SKM-1 (cell line): ENCODE data around the gene KLK6.

Experiments
- DNase-seq: peaks from one replicate; lab custom pipeline; 2025; ENCODE audit not compliant: unreplicated experiment; lab: John Stamatoyannopoulos, UW

KLK6 gene

DNA sequence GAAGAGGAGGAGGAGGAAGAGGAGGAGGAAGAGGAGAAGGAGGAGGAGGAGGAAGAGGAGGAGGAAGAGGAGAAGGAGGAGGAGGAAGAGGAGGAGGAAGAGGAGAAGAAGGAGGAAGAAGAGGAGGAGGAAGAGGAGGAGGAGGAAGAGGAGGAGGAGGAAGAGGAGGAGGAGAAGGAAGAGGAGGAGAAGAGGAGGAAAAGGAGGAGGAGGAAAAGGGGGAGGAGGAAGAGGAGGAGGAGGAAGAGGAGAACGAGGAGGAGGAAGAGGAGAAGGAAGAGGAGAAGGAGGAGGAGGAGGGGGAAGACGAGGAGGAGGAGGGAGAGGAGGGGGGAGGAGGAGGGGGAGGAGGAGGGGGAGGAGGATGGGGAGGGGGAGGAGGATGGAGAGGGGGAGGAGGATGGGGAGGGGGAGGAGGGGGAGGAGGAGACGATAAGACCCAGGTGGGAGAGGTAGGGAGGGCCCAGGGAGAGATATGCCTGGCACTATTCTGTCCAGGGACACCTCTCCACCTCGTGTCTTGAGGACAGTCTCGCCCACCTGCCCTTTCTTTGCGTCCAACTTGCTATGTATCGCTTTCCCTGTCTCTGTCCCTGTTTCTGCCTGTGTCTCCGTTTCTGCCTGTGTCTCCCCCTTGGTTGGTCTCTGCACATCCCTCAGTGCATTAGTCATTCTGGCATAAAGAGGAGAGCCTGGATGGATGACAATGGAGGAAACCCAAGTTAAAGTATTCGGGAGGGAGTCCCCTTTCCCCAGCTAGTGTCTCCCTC lies 9.5 kb downstream of the KLK6 start:
- DNase-seq: no peak

DNA sequence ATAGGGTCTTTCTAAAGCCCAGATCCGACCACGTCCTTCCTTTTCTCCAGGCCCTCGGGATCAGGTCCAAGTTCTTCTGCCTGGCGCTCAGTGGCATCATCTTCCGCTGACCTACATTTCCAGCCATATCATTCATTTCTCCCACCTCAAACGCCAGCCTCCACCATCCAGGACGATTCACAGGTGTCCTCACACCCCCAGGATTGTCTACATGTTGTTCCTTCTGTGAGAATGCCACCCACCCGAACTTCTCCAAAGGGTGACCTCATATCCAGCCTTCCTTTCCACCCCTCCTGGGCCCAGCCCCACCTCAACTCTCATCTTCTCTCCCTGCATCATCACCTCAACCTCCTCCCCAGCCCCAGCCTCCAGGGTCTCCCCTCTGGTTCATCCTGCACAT lies 11.8 kb downstream of the KLK6 start:
- no peak for DNase-seq

DNA sequence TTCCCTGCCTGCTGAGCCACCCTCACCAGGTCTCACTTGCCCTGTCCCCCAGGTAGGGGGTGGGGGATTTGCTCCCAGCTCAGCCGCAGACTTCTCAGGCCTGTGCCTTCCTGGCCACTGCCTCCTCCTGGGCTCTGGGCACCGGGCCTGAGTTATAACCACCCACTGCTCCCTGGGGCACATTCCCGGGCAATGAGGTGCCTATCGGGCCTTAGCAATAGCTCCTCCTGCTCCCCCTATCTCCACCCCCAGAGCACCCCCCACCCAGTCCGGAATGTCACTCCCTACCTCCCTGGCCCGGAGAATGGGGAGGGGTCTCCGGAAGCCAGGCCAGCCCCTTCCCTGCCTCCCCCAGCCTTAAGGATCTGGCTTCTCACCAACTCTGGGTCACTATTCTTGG lies 16.5 kb downstream of the KLK6 start, which contains the start of gene KLK5:
Gene KLK5 (minus strand): TSS at position 129 of the 400 bp plus-strand sequence. CDS start 381 bp downstream, outside the sequence.
- no peak for DNase-seq

DNA sequence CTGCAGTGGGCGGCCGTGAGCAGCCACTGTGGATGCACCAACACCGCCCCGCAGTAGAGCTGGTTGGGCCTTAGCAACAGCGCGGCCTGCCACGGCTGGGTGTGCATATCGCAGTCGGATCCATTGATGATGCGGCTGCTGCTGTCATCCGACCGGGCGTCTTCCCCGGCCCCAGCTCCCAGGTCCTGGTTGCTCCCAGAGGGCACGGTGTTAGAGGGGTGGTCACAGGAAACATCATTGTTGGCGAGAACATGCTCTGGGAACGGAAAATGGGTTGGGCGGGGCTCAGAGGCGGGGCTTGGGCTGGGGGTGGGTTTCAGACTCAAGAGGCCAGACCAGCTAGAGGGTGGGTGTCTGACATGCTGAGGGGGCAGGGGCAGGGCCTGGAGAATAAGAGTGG lies 19.5 kb downstream of the KLK6 start:
- no peak for DNase-seq

DNA sequence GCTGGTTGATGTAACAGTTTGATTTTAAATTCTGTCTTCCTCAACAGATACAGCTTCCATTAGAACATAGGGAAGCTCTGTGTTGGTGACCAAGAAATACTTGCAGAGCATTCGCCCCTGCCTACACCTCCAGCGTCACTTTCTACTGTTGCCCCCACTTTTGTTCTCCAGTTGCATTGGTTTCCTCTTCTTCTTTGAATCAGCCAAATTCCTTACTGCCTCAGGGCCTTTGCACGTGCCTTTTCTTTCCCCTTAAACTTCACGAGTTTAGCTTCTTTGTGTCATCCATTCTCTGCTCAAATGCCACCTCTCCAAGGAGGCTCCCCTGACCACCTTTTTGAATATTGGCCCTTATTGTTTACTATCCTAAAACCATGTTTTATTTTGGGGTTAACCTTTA lies 22.3 kb downstream of the KLK6 start:
- DNase-seq: no peak

DNA sequence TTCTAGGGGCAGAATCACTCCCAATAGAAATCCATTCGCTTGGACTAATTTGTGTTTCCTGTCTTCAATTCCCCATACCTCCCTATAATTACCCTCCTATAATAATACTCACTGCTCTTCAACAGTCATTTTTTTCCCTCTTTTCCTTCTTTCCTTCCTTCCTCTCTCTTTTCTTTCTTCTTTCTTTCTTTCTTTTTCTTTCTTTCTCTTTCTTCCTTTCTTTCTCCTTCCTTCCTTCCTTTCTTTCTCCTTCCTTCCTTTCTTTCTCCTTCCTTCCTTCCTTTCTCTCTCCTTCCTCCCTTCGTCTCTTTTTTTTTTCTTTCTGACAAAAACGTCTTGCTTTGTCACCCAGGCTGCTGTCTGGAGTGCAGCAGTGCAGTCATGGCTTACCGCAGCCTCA lies 24.6 kb downstream of the KLK6 start:
- no peak for DNase-seq

DNA sequence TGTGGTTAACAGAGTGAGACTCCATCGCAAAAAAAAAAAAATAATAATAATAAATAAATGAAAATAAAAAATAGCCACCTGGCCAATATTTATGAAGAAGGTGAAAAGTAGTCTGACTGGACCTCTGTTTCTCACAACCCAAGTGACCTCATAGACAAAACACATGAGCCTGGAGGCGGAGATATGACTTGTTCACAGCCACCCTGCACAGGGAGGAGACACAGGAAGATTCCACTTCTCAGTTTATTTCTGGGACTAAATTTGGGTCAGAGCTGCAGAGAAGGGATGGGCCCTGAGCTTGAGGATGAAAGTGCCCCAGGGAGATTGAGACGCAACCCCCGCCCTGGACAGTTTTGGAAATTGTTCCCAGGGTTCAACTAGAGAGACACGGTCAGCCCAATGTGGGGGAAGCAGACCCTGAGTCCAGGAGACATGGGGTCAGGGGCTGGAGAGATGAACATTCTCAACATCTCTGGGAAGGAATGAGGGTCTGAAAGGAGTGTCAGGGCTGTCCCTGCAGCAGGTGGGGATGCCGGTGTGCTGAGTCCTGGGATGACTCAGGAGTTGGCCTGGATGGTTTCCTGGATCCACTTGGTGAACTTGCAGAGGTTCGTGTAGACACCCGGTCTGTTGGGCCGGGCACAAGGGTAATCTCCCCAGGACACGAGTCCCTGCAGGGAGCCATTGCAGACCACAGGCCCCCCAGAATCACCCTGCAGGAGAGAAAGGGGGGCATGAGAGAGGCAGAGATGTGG lies 26.1 kb downstream of the KLK6 start:
- no peak for DNase-seq

DNA sequence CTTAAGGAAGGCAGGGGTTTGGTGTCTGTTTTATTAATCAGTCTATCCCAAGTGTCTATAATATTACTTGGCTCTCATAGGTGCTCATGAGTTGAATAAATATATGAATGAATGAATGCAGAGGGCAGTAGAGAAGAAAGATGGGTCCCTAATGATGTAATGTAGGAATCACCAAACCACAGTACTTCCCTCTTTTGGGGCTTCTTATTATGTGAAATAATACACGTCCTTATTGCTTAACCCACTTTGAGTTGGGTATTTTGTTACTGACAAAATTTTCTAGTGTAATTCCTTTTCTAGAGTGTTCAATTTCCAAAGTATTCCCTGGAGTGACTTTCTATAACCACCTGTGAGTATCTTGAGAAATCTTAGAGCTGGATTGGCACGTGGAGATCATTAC lies 29.8 kb downstream of the KLK6 start:
- no peak for DNase-seq

DNA sequence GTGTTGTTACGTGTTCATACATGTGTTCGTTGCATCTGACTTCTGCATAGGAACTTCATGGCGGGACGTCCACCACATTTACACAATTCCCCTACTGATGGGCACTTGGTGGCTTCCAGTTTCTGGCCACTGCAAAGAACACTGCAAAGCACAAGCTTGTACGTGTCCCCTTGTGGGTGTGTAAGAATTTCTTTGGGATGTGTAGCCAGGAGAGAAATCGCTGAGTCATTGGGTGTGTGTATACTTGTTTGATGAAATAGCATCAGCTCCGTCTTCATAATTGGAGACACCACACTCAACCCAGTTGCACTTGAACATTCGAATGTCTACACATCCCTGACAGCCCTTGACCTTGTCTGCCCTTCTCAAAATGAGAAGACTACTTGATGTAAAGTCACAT lies 35.8 kb downstream of the KLK6 start:
- DNase-seq: no peak

DNA sequence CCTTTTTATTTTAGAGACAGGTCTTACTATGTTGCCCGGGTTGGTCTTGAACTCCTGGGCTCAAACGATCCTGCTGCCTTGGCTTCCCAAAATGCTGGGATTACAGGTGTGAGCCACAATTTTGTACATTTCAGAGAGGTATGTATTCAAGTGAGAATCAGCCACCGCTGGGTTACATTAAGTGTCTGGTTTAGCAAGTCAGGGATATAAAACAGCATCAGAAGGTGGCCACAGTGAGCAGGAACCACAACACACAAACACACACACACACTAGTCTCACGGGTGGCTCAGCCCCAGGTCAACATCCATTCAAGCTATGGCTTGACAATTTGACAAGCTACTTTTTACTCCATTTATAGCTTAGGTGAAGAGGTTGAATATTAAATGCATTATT lies 36.7 kb downstream of the KLK6 start:
- DNase-seq: no peak

DNA sequence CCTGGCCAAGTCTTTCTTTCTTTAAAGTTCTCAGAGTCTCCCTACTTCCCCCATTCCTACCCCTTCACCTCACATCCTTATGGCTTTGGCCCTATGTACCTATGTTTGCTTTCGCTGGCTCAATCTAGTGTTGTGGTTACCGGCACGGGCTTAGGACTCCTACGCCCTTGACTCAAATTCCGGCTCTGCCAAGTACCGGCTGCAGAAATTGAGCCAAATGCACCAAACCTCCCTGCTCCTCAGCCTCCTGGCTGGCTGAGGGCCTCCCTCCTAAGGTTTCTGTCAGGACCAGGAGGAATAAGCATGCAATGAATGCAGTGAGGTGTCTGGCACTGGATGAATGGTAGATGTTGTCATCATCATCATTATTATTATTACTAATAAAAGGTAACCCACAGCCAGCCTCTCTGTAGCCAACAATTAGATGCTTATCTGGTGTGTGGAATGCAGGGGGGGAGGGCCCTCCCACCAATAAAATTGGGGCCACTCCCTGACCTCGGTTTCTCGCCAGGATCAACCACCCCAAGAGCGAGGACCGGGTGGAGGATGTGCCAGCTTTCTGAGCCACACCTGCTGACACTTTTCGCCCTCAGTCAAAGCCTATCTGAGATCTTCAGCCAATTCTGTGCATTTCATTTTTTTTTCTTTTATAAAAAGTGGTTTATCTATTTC lies 37.2 kb downstream of the KLK6 start:
- DNase-seq: no peak

DNA sequence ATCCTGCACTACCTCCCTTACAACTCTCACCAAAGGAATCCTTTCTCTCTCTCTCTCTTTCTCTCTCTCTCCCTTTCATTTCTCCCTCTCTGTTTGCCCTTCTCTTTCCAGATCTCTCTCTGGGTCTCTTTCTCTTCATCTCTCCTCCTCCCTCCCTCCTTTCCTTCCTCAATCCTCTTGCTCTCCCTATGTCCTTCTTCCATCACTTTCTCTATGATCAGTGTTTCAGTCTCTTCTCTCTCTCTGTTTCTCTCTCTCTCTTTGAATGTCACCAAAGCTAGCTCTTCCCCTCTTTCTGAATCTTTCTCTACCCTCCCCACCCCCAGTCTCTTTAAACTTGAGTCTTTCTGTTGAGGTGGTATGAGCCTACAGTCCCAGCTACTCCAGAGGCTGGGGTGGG lies 38.4 kb downstream of the KLK6 start:
- no peak for DNase-seq

DNA sequence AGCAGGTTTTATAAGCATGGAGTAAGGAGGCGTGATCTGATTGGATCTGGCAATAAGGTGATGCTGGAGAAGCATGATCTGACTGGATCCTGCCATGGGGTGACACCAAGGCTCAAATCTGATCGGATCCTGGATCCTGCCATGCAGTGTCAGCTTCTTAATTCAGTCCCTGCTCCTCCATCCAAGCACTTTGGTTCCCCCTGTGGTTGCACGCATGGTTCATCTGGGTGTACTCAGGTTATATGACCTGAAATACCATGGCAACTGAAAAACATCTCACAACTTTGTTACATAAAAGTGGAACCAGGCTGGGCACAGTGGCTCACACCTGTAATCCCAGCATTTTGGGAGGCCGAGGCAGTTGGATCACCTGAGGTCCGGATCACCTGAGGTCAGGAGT lies 40.6 kb downstream of the KLK6 start:
- DNase-seq: no peak

DNA sequence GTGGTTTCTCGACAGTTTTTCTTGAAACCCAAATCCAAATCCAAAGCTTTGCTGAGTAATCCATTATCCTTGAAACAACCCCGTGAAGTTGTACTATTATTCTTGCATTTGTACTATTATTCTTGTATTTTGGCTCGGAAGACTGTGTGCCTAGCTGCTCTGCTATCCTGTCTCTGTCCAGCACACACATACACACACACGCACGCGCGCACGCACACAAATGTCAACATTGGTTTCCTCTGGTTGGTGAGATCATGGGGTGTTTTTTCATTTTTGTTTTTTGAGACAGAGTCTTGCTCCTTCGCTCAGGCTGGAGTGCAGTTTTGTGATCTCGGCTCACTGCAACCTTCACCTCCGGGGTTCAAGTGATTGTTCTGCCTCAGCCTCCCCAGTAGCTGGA lies 43.2 kb downstream of the KLK6 start:
- no peak for DNase-seq

DNA sequence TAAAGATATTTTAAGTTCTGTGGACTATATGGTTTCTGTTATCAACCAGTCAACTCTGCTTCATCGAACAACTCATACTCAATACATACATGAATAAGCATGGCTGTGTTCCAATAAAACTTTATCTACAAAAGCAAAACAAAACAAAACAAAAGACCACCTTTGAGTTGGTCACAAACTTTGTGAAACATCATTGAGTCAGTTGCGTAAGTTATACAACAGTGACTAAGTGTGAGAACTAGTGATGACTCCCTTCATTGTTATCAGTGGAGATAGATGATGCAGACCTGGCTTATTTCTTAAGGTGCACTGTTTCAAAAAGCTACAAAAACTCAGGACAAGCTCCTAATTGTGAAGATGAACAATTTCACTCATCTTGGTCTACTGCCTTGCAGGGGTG lies 43.7 kb downstream of the KLK6 start:
- no peak for DNase-seq

DNA sequence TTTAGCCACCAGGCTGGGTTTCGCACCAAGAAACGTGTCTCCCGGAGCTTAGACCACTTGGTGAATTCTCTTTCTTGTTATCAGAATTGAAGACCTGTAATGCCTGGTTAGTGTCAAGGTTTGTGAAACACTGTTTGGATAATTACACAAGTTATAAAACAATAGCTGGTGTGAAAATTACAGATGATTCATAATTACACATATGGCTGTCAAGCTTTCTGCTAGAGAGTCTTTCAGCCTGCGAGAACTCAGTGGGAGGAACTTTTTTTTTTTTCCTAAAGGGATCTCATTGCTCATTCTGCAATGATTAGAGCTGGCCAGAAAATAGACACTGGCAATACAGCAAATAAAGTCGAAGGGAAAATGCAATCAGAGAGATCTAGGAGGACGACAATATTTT lies 44.8 kb downstream of the KLK6 start:
- no peak for DNase-seq

DNA sequence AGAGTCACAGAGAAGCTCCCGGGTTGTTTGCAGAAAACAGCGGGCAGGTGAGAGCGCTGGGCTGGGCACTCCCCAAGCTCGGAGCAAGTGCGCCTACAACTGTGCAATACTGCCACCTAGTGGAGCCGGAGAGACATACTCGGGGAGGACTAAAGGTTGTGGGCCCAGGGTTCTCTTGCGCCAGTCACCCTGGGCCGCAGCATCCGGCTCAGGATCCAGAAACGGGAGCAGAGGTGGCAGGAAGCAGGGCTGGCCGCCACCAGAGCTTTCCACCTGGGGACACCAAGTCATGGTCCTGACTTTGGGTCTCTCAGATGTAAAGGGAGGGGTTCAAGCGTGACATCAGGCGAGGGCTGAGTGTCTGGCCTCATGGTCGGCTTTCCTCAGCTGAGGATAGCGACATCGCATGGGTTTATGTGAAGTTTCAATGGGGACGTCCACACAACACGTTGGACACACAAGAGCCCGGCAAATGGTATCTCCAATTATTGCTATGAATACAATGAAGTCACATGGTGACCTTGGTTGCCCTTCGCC lies 47.0 kb downstream of the KLK6 start:
- peak; percentile 13 for DNase-seq

DNA sequence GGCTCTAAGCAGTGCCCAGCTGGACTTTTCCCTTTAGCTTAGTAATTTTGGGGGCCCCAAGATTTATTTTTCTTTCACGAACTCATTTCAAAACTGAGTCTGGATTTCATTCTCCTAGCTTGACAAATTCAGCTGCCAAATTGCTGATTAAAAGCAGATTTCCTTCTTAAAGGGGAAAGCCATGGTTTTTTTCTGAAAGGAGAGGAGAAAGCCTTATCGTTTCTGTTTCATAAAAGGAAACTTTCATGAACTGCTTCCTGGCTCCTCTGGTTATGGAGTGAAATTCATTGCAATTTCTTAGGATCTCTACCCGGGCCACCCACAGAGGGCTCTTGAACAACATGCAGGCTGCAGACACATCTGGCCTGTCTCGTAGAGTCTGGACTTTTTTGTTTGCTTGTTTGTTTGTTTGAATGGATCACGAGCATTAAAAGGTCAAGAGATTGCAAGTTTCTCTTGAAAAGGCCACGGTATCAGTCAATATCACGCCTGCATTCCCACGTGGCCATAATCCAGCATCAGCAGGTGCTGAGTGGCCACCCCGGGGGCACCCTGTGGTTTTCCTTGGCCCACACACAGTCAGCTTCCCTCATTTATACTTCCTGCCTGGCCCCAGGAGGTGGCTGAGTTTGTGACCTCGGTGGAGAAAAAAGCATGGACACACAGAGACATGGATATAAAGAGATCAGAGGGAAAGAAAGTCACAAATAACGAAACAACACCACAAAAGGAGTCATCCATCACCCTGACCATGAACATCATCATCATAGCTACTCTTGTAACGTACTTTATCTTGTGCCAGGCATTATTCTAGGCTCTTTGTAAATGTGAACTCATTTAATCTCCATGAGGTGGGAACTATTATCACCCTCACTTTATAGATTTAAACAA lies 47.7 kb downstream of the KLK6 start:
- DNase-seq: no peak

DNA sequence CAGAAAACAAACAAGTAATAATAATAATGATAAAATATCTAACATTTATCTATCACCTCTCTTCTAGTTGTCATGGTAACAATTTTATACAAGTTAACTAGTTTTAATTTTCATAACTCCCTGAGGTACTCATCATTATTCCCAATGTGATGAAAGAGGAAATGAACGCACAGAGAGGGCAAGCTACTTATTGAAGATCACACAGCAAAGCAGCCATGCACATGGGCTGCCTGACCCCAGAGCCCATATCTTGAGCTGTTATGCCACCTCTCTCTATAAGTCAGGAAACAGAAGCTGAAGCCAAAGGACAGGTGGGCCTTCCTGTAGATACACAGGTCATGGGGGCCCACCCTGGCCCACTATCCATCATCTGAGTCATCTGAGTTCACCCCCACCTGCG lies 53.3 kb downstream of the KLK6 start:
- DNase-seq: no peak

DNA sequence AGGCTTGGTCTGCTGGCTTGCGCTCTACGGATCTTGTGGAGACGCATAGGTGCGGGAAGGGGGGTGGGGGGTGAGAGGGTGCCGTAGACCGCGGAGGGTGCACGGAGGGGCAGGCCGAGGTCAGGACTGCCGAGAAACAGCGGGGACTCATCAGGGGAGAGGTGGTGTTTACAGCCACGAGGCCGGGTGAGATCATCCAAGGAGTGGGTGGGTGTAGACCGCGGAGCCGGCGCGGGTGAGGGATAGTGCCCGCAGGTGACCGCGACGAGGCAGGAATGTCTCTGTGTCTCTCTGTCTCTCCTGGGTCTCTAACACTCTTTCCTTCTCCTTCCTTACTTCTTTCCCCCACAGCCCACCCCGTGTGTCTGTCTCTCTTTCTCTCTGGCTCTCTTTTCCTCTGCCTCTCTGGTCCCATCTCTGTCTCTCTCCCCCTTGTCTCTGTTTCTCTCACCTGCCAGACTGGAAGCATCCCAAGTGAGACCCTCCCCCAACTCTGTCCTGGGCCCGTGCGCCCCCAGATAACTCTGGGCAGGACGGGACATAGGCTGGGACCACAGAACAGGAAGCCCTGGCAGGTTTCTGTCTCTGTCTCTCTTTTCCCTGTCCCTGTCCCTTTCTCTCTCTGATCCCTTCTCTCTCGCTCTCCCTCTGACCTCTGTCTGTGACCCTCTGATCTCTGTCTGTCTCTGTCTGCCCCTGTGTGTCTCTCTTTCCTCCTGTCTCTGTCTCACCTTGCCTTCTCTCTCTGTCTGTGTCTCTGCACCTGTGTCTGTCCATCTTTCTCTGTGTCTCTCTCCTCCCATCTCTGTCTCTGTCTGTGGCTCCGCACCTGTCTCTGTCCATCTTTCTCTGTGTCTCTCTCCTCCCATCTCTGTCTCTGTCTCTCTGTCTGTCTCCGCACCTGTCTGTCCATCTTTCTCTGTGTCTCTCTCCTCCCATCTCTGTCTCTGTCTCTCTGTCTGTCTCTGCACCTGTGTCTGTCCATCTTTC lies 56.4 kb downstream of the KLK6 start:
- DNase-seq: no peak
